Ishikawa (cell line): ENCODE measurements around the gene FAM98B.

ENCODE experiments used
- REST ChIP-seq: IDR thresholded peaks from 2 replicates; pipeline ENCODE4 v1.6.1; 2012; ENCODE audit warnings: low read depth, mild to moderate bottlenecking
- TAF1 ChIP-seq: IDR thresholded peaks from 2 replicates; pipeline ENCODE4 v1.6.1; 2012; ENCODE audit warnings: low read depth, mild to moderate bottlenecking

GRCh38 chr15:38520035-38520434 lies 66.1 kb downstream of the FAM98B start:
- TF ChIP-seq TAF1 (no peak), REST (no peak)
